Mesothelial cell of epicardium (in vitro differentiated cells): ENCODE measurements around the gene SYT5. TPM values are rescaled to one million over a fixed set of nuclear protein-coding genes. Genes with fewer than 3 reads are reported as not detected.

Experiments
- DNase-seq, 2 experiments: peaks; one replicate each; pipeline ENCODE4 v3.0.0; 2021; ENCODE audit warnings: low spot score in 2 of 2; ENCODE audit not compliant: unreplicated experiment in 2 of 2
- H3K27ac Mint-ChIP-seq: 2 replicates; pipeline ENCODE4 v1.8.0; 2021; ENCODE audit warnings: mixed read lengths
- H3K27me3 Mint-ChIP-seq: 2 replicates; pipeline ENCODE4 v1.8.0; 2021; ENCODE audit warnings: low read depth, mixed read lengths
- H3K36me3 Mint-ChIP-seq: 2 replicates; pipeline ENCODE4 v1.8.0; 2021; ENCODE audit warnings: mixed read lengths
- H3K4me1 Mint-ChIP-seq: 2 replicates; pipeline ENCODE4 v1.8.0; 2021; ENCODE audit warnings: mixed read lengths
- H3K4me3 Mint-ChIP-seq: 2 replicates; pipeline ENCODE4 v1.8.0; 2021; ENCODE audit warnings: mild to moderate bottlenecking, moderate library complexity, mixed read lengths
- H3K9me3 Mint-ChIP-seq: 2 replicates; pipeline ENCODE4 v1.8.0; 2021; ENCODE audit warnings: mixed read lengths
- total RNA-seq: library from RNA; stranded (reverse); gene quantifications from 3 replicates; pipeline ENCODE4 v1.2.1, GENCODE V29; 2021
- TF ChIP-seq, protein P1 (sequence below): fragments of 200-600 bp; sonication (generic); IDR thresholded peaks from one replicate; pipeline ENCODE4 v1.5.0; 2021; ENCODE audit warnings: antibody characterized with exemption; ENCODE audit not compliant: unreplicated experiment

SYT5 gene
- total RNA-seq, 1 donor from 2014 or later = 0.67 TPM

- H3K27me3 Mint-ChIP-seq = peaks cover 86% of the 10 kb centered on the region
- H3K4me3 Mint-ChIP-seq = no peak overlapping the region
- DNase-seq = no peak
- no peaks in the 10 kb centered on the region for H3K9me3 Mint-ChIP-seq
- TF ChIP-seq, protein P1, sequence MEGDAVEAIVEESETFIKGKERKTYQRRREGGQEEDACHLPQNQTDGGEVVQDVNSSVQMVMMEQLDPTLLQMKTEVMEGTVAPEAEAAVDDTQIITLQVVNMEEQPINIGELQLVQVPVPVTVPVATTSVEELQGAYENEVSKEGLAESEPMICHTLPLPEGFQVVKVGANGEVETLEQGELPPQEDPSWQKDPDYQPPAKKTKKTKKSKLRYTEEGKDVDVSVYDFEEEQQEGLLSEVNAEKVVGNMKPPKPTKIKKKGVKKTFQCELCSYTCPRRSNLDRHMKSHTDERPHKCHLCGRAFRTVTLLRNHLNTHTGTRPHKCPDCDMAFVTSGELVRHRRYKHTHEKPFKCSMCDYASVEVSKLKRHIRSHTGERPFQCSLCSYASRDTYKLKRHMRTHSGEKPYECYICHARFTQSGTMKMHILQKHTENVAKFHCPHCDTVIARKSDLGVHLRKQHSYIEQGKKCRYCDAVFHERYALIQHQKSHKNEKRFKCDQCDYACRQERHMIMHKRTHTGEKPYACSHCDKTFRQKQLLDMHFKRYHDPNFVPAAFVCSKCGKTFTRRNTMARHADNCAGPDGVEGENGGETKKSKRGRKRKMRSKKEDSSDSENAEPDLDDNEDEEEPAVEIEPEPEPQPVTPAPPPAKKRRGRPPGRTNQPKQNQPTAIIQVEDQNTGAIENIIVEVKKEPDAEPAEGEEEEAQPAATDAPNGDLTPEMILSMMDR = no peak
- H3K36me3 Mint-ChIP-seq = no peaks in the 10 kb centered on the region
- H3K27ac Mint-ChIP-seq = no peak overlapping the region
- H3K4me1 Mint-ChIP-seq = peaks cover 14% of the 10 kb centered on the region
Measured at GRCh38 chr19:55171440-55171839, 8.6 kb downstream of the SYT5 start.

DNA sequence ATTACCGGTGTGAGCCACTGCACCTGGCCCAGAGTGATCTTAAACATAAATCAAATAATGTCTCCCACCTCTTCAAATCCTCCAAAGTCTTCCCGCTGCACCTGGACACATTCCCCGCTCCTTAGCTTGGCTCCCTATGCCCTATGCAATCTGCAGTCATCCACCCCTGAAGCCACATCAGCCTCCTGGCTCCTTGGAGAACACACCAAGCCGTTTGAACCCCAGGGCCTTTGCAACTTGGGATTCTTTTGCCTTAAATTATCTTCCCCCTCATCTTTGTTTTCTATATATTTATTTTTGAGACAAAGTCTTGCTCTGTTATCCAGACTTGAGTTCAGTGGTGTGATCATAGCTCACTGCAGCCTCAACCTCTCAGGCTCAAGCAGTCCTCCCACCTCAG, 11.0 kb downstream of the SYT5 start:
- Mint-ChIP-seq H3K4me3 (no peak overlapping the region), H3K27ac (no peak overlapping the region), H3K9me3 (no peaks in the 10 kb centered on the region), H3K27me3 (peaks cover 69% of the 10 kb centered on the region), H3K4me1 (peaks cover 16% of the 10 kb centered on the region), H3K36me3 (no peaks in the 10 kb centered on the region)
- DNase-seq = no peak
- TF ChIP-seq, protein P1 = no peak

DNA sequence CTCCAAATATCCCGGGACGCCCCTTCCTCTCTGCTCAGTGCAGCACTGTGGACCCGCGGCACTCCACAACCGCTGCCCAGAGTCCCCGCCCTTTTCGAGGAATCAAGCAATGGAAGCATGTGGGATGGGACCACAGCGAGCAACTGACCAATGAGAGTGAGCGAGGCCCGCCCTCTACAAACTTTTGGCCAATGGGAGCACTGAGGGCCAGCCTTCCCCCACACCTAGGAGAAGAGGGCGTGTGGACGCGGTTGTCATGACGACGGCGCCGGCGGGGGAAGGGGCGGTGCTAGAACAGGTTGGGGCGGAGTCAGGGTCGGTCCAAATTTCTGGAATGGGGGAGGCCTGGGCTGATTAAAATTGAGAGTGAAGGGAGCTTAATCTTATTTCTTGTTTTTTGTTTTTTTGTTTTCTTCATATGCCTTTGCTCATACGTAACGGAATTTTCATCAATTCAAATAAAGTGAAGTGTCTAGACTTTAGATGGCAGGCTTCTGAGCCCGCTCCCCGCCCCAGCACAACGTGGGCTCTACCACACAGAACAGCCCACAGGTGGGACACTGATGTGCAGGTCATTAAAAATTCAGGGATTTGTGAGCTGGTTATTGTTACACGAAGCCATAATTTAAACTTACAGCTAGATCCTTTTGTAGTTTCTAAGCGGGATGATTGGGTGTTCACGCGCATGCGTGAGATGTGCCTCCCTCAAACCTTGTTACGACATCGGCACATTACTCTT, 13.4 kb downstream of the SYT5 start, which contains the start of gene DNAAF3:
Gene DNAAF3 (minus strand): TSS at position 84 of the 739 bp plus-strand sequence. CDS start 200 bp downstream, outside the sequence.
- Mint-ChIP-seq H3K4me3 (peak within 1 kb of the TSS; percentile 94), H3K9me3 (no peaks in the 10 kb centered on the region), H3K27ac (peak within 1 kb of the TSS; percentile 97), H3K27me3 (peaks cover 57% of the 10 kb centered on the region), H3K36me3 (no peaks in the 10 kb centered on the region), H3K4me1 (peaks cover 8% of the 10 kb centered on the region)
- peak; percentile 98 to 99 for DNase-seq
- TF ChIP-seq, protein P1 = no peak

DNA sequence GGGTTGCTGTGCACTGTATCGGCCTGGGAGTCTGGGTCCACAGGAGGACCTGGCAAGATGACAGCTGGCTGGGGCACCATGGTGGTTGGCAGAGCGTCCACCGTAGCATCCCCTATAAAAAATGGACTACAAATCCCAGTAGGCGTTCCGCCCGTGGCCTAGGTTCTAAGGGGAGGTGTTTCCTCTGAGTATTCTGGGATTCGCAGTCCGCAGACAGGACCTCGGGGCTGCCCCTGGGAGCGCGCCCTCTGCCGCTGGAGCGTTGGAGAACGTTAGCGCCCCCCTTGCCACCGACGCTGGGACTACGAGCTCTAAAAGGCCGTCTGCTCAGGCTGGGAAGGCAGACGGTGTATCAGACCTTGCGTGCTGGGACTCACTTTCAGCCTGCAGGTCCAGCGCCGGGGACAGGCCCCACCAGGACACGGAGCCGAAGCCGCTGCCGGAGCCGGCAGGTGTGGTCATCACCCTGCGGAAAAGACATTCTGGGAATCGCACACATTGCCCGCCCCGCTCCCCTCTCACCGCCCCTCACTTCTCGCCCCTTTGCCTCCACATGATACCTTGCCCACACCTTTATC, 14.0 kb downstream of the SYT5 start:
- Mint-ChIP-seq H3K4me1 (peaks cover 8% of the 10 kb centered on the region), H3K27ac (peak overlapping the region; percentile 97), H3K4me3 (peak overlapping the region; percentile 94), H3K9me3 (no peaks in the 10 kb centered on the region), H3K36me3 (no peaks in the 10 kb centered on the region), H3K27me3 (peaks cover 56% of the 10 kb centered on the region)
- TF ChIP-seq, protein P1 = no peak
- peak in 1 of 2 experiments; percentile 78 for DNase-seq

- Mint-ChIP-seq H3K27me3 (peaks cover 67% of the 10 kb centered on the region), H3K36me3 (no peaks in the 10 kb centered on the region)
Measured at GRCh38 chr19:55161571-55162322, 18.3 kb downstream of the SYT5 start.

More at GRCh38 chr19:55161571-55162322, 18.3 kb downstream of the SYT5 start:
- TF ChIP-seq, protein P1 = no peak
- Mint-ChIP-seq H3K9me3 (no peaks in the 10 kb centered on the region), H3K4me1 (peaks cover 14% of the 10 kb centered on the region), H3K4me3 (no peak overlapping the region), H3K27ac (no peak overlapping the region)
- DNase-seq = no peak
